ENCODE results near the gene RET.

The RET gene

DNA sequence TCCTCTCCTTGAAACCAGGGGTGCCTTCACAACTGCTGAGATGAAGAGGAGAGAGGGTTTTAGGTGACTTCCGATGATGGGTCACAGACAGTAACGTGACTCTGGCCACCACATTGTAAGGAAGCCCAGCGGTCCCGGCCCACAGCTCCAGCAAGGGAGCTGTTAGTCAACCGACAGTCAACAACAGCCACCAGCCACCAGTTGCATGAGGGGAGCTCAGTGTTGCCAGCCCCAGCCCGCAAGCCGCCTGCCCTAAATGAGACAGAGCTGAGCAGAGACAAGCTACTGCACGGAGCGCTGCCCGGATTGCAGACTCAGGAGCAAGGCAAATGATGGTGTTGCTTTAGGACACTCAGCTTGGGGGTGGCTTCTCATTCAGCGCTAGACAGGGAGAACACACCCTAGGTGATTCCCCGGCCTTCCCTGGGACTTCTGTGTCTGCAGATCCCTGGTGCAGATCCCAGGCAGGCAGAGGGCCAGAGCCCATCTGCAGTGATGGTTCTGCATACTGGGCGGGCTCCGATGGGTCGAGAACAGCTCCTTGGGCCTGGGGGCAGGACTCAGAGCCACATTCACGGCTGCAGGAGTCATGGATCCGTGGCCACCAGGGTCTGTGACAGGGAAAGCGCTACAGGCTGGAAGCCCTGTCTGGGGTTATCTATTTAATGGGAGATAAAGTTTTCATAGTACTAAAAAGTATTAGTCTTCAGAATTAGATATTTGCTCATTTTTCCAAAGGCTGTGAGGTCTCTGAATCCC lies 14.3 kb upstream of the RET start:
- no peak for DNase-seq (ENCODE audit: low read depth, low spot score)
- Histone ChIP-seq H3K9me3 (ENCODE audit: low read depth, low read length) (no peaks in the 10 kb centered on the region), H3K27ac (no peak overlapping the region), H3K4me3 (no peak overlapping the region), H3K9ac (ENCODE audit: insufficient read length) (no peak overlapping the region), H3K36me3 (ENCODE audit: insufficient read depth, low read length) (no peaks in the 10 kb centered on the region)
- TF ChIP-seq POLR2AphosphoS5 (IDR thresholded peaks at IDR 0.05; ENCODE audit: borderline replicate concordance, low read depth, low read length), result no peak

DNA sequence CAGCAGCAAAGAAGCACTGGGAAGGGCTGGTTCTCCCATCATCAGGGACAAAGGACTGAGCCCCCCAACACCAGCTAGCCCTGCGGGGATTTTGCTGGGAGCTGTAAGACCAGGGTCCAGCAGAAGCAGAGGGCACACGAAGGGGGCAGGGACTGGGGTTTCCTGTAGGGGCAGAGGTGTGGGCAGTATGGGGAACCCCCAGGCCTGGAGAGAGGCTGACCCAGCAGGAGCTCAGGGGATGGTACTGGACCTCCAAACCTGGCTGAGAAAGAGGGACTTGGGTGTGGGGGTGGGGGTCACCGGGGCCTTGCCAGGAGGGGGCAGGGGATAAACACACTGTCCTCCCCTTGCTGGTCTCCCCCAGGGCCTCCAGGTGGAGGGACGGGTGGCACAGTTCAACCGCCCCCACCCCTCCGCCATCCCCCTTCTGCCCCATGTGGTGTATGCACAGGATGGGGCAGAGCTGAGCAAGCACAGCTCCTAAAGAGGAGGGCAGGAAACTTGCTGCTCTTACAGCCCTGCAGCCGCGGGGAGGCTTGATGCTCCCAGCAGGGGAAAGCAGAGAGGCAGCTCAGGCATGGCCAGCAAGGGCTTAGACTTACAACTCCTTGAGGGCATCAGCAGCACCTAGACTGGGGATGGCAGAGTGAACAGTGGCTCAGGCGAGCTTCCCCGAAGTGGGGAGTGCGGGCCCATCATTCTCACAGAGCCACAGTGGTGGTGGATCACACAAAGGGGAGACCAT lies 12.4 kb upstream of the RET start:
- H3K36me3 ChIP-seq (ENCODE audit: insufficient read depth, low read length), result no peaks in the 10 kb centered on the region
- DNase-seq (ENCODE audit: low read depth, low spot score), result no peak
- no peak for TF ChIP-seq POLR2AphosphoS5 (IDR thresholded peaks at IDR 0.05; ENCODE audit: borderline replicate concordance, low read depth, low read length)
- TF ChIP-seq EZH2 (IDR thresholded peaks at IDR 0.05), result no peak
- no peak for TF ChIP-seq FOXP2 (optimal IDR thresholded peaks at IDR 0.05; ENCODE audit: control extremely low read depth, extremely low read length, insufficient read depth)
- H3K27ac ChIP-seq, result no peak overlapping the region
- H3K9ac ChIP-seq (ENCODE audit: insufficient read length), result no peak overlapping the region
- H3K4me3 ChIP-seq, result no peak overlapping the region
- H3K9me3 ChIP-seq (ENCODE audit: low read depth, low read length), result no peaks in the 10 kb centered on the region

- no peak overlapping the region for H3K27ac ChIP-seq
- H3K36me3 ChIP-seq (ENCODE audit: insufficient read depth, low read length), result no peaks in the 10 kb centered on the region
- no peak overlapping the region for H3K9ac ChIP-seq (ENCODE audit: insufficient read length)
- H3K4me3 ChIP-seq, result no peak overlapping the region
- no peak for DNase-seq (ENCODE audit: low read depth, low spot score)
- no peaks in the 10 kb centered on the region for H3K9me3 ChIP-seq (ENCODE audit: low read depth, low read length)
- TF ChIP-seq EZH2 (IDR thresholded peaks at IDR 0.05) (no peak), FOXP2 (optimal IDR thresholded peaks at IDR 0.05; ENCODE audit: control extremely low read depth, extremely low read length, insufficient read depth) (no peak), POLR2AphosphoS5 (IDR thresholded peaks at IDR 0.05; ENCODE audit: borderline replicate concordance, low read depth, low read length) (no peak)
Observed at GRCh38 chr10:43065234-43065633, 11.6 kb upstream of the RET start.

DNA sequence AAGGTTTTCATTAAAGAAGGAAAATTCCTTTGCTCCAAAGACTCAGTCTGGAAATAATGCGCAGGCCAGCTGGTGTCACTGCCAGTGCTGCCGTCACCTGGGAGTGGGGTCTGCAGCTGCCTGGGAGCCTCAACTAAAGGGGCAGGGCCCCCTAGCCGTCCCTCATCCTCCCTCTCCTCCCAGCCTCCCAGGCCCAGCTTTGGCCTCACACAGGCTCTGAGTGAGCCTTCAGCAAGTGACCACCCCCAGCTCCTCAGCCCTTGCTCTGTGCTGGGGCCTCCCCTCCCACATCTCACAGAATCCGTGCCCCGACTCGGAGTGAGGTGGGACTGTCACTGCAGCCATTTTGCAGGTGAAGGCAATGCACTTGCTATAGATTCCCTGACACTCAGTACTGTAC lies 11.1 kb upstream of the RET start:
- Histone ChIP-seq H3K36me3 (ENCODE audit: insufficient read depth, low read length) (no peaks in the 10 kb centered on the region), H3K27ac (no peak overlapping the region), H3K9ac (ENCODE audit: insufficient read length) (no peak overlapping the region), H3K9me3 (ENCODE audit: low read depth, low read length) (no peaks in the 10 kb centered on the region), H3K4me3 (no peak overlapping the region)
- DNase-seq (ENCODE audit: low read depth, low spot score), result no peak
- no peak for TF ChIP-seq EZH2 (IDR thresholded peaks at IDR 0.05)
- no peak for TF ChIP-seq POLR2AphosphoS5 (IDR thresholded peaks at IDR 0.05; ENCODE audit: borderline replicate concordance, low read depth, low read length)

DNA sequence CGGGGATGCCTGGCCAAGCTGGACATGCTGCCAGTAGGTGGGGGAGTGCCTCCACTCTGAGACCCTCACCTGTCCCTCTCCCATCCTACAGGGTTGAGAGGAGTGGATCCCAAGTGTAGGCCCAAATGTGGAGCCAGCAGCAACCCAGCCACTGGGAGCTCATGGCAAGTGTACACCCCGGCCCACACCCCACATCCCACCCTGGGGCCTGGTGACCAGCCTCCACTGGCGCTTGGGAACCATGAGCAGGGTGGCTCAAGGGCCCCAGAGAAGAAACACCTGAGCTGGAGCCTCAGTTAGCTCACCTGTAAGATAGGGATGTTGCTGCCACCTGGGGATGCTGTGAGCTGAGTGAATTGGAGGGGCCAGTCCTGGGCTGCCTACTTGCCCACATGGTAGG lies 10.4 kb upstream of the RET start:
- Histone ChIP-seq H3K36me3 (ENCODE audit: insufficient read depth, low read length) (no peaks in the 10 kb centered on the region), H3K4me3 (no peak overlapping the region), H3K9me3 (ENCODE audit: low read depth, low read length) (no peaks in the 10 kb centered on the region), H3K27ac (no peak overlapping the region), H3K9ac (ENCODE audit: insufficient read length) (no peak overlapping the region)
- no peak for TF ChIP-seq FOXP2 (optimal IDR thresholded peaks at IDR 0.05; ENCODE audit: control extremely low read depth, extremely low read length, insufficient read depth)
- no peak for TF ChIP-seq POLR2AphosphoS5 (IDR thresholded peaks at IDR 0.05; ENCODE audit: borderline replicate concordance, low read depth, low read length)
- no peak for TF ChIP-seq EZH2 (IDR thresholded peaks at IDR 0.05)
- DNase-seq (ENCODE audit: low read depth, low spot score), result no peak

GRCh38 chr10:43067391-43068135 lies 9.3 kb upstream of the RET start:
- TF ChIP-seq FOXP2 (optimal IDR thresholded peaks at IDR 0.05; ENCODE audit: control extremely low read depth, extremely low read length, insufficient read depth) (no peak), POLR2AphosphoS5 (IDR thresholded peaks at IDR 0.05; ENCODE audit: borderline replicate concordance, low read depth, low read length) (no peak), EZH2 (IDR thresholded peaks at IDR 0.05) (no peak)
- Histone ChIP-seq H3K27ac (no peak overlapping the region), H3K9me3 (ENCODE audit: low read depth, low read length) (no peaks in the 10 kb centered on the region), H3K9ac (ENCODE audit: insufficient read length) (no peak overlapping the region), H3K36me3 (ENCODE audit: insufficient read depth, low read length) (no peaks in the 10 kb centered on the region), H3K4me3 (no peak overlapping the region)
- DNase-seq (ENCODE audit: low read depth, low spot score), result no peak

DNA sequence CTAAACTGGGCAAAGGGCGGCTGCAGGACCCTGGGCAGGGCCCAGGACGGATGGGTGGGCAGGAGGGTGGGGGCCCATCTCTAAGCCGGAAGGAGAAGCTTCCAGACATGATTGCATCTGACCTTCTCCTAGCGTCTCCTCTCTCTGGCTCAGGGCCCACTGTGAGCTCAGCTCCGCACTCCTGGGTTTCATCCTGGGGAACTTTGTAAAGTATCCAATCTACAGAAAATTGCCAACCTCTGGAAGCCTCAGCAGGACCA lies 8.8 kb upstream of the RET start:
- Histone ChIP-seq H3K27ac (no peak overlapping the region), H3K9ac (ENCODE audit: insufficient read length) (no peak overlapping the region), H3K36me3 (ENCODE audit: insufficient read depth, low read length) (no peaks in the 10 kb centered on the region), H3K4me3 (no peak overlapping the region), H3K9me3 (ENCODE audit: low read depth, low read length) (no peaks in the 10 kb centered on the region)
- no peak for DNase-seq (ENCODE audit: low read depth, low spot score)
- TF ChIP-seq FOXP2 (optimal IDR thresholded peaks at IDR 0.05; ENCODE audit: control extremely low read depth, extremely low read length, insufficient read depth) (no peak), POLR2AphosphoS5 (IDR thresholded peaks at IDR 0.05; ENCODE audit: borderline replicate concordance, low read depth, low read length) (no peak), EZH2 (IDR thresholded peaks at IDR 0.05) (no peak)

DNA sequence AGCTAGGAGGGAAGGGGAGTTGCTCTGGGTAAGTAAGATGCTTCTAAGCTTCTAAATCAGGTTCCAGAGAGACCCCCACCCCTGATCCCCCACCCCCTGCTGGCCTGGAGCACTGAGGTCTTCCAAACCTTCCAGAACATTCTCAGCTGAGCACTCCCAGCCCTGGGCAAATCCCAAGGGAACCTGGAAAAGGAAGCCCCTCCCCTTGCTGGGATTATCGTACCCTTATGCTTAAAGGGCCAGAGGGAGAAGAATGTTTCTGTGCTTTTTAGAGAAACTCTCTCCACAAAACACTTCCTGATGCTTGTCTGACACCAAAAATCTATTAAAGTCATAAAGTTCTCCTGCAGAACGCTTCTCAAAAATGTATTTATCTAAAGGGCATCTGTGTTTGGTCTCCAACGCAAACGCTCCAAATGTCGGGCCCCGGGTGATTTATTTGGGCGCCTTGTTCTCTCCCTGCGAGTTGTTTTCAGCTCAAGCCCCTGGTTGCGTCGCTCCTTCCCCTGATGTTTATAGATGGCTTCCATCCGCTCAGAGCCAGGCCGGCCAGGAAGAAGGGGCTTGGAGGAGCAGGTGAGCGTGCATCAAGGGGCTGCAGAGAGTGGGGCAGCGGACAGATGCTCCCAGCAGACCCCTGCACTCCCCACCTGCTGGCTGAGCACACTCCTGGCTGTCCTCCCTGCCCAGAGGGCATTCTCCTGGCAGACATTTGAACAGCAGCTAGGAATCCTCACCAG lies 8.2 kb upstream of the RET start:
- Histone ChIP-seq H3K36me3 (ENCODE audit: insufficient read depth, low read length) (no peaks in the 10 kb centered on the region), H3K27ac (no peak overlapping the region), H3K9ac (ENCODE audit: insufficient read length) (no peak overlapping the region), H3K9me3 (ENCODE audit: low read depth, low read length) (no peaks in the 10 kb centered on the region), H3K4me3 (no peak overlapping the region)
- TF ChIP-seq EZH2 (IDR thresholded peaks at IDR 0.05) (no peak), POLR2AphosphoS5 (IDR thresholded peaks at IDR 0.05; ENCODE audit: borderline replicate concordance, low read depth, low read length) (no peak), FOXP2 (optimal IDR thresholded peaks at IDR 0.05; ENCODE audit: control extremely low read depth, extremely low read length, insufficient read depth) (no peak)
- DNase-seq (ENCODE audit: low read depth, low spot score), result no peak
